HG03460 (cell line): Measurements from ENCODE around the gene TESMIN.

ENCODE experiments used
- ATAC-seq: cut with Tn5 transposase; IDR thresholded peaks from one replicate; pipeline ENCODE4 v1.9.1; 2021; ENCODE audit not compliant: unreplicated experiment

TESMIN gene

GRCh38 chr11:68663482-68664010 is 87.8 kb downstream of the TESMIN start:
- no peak for ATAC-seq

GRCh38 chr11:68661697-68662603 is 89.4 kb downstream of the TESMIN start:
- ATAC-seq: no peak

GRCh38 chr11:68661014-68661413 is 90.3 kb downstream of the TESMIN start:
- no peak for ATAC-seq

GRCh38 chr11:68660066-68660810 is 91.1 kb downstream of the TESMIN start:
- no peak for ATAC-seq

GRCh38 chr11:68659158-68659921 is 92.0 kb downstream of the TESMIN start:
- no peak for ATAC-seq

GRCh38 chr11:68658661-68659060 is 92.7 kb downstream of the TESMIN start:
- no peak for ATAC-seq

- no peak for ATAC-seq
Measured at GRCh38 chr11:68658097-68658496, 93.2 kb downstream of the TESMIN start.
